Measurements from ENCODE around the gene OSBPL9.
"Not testable (repeated sequence)": the region's sequence is repeated elsewhere in the genome, so short reads cannot be mapped to it uniquely, and the experiment has no call there.

Gene OSBPL9

GRCh38 chr1:51607681-51608095 is 9.2 kb upstream of the OSBPL9 start:
- no peak for DNase-seq (ENCODE audit: low spot score)

- not testable (repeated sequence) for DNase-seq (ENCODE audit: low spot score)
Observed at GRCh38 chr1:51610104-51610503, 6.8 kb upstream of the OSBPL9 start.

- DNase-seq (ENCODE audit: low spot score) = no peak
Observed at GRCh38 chr1:51610637-51611036, 6.3 kb upstream of the OSBPL9 start.

- DNase-seq (ENCODE audit: low spot score) = peak; percentile 46
Observed at GRCh38 chr1:51612447-51612961, 4.4 kb upstream of the OSBPL9 start.

GRCh38 chr1:51615780-51616291 is 1.1 kb upstream of the OSBPL9 start:
- no peak for DNase-seq (ENCODE audit: low spot score)

DNA sequence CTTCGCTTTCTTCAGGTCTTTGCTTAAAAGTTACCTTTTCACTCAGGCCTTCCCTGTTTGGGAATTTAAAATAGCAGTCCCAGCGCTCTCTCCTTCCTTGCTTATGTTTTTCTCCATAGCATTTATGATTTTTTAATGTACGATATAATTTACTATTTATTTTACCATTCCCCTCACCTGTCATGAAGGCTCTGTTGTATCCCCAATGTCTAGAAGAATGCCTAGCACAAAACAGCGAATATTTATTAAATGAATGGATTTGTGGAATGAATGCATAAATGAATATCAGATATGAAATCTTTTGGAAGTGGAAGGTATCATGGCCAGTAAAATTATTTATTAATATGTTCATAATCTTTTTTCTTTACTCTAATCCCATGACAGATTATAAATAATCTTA is 402 bp upstream of the OSBPL9 start:
- no peak for DNase-seq (ENCODE audit: low spot score)

DNA sequence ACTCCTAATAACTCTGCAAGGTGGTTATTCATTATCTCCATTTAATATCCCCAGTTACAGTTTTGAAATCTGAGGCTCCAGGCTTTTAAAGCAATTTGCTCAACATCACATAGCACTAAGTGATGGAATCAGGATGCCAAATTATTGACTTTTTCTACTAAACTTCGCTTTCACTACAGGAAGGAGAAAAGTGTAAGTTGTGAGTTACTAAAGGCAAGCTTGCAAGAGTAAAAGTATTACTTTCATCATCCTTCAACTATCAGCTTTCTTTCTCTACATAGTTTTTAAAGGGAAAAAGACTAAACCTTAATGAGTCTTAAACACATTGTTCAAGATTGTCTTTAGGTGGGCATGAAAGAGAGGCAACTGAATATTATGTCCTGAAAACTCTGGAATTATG is 1.8 kb downstream of the OSBPL9 start:
- DNase-seq (ENCODE audit: low spot score) = no peak

GRCh38 chr1:51620470-51620869 is 3.6 kb downstream of the OSBPL9 start:
- DNase-seq (ENCODE audit: low spot score) = no peak

- DNase-seq (ENCODE audit: low spot score) = no peak
Observed at GRCh38 chr1:51621161-51621560, 4.3 kb downstream of the OSBPL9 start.

DNA sequence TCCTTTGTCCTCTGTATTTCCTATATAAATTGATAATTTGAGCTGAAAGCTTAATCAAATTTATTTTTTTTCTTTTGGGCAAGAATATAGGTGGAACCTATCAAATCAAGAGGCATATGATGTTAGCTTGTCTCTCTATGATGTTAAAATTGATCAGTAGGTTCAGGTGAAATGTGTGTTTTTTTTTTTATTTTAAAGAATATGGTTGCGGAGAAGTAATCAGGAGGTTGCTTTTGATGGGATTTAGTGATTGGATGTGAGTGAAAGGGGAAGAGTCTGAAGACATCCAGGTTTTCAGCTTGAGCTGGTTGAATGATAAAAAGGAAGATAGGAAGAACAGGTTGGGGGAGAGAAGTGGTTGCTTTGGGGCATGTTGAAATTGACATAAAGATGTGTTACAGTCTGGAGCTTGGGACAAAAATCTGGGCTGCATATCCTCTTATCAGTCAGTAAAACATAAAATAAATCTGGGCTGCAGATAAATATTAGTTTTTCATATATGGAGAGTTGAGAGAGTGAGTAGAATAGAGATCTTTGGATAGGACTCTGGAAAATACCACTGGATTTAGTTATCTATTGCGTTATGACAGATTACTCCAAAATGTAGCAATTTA is 5.1 kb downstream of the OSBPL9 start:
- no peak for DNase-seq (ENCODE audit: low spot score)

- peak; percentile 67 for DNase-seq (ENCODE audit: low spot score)
Observed at GRCh38 chr1:51622455-51622913, 5.6 kb downstream of the OSBPL9 start.

DNA sequence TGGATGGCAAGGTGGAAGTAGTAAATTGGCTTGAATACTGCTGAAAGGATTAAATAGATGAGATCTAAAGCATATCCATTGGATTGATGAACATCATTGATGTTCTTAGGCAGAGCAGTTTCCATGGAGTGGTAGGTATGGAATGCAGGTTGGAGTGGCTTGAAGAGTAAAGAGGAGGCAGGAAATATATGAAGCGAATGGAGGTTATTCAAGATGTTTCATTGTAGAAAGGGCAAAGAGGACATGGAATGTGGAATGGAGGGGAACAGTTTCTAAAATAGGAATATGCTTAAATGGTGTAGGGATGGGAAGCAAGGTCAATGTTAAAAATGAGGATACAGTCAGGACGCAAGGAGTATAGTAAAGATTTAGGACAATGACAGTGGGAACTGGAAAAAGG is 6.1 kb downstream of the OSBPL9 start:
- DNase-seq (ENCODE audit: low spot score) = no peak

- no peak for DNase-seq (ENCODE audit: low spot score)
Observed at GRCh38 chr1:51623450-51623849, 6.6 kb downstream of the OSBPL9 start.

DNA sequence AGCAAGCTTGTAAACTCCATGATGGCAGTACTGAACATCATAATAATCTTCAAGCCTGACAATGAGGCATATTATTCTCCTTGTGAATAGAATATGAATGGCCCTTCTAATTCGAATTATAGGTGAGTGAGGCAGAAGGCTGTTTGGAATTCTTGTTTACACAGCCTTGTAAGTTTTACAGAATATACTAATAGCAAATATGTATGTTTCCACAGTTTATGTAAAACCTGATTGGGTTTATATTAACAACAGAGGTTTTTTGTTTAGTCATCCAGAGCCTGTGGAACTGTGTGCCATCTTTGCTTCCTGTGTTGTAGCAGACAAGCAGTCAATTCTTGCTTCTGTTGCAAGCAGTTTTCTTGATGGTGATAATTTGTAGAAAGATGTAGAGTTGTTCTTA is 8.0 kb downstream of the OSBPL9 start:
- no peak for DNase-seq (ENCODE audit: low spot score)

DNA sequence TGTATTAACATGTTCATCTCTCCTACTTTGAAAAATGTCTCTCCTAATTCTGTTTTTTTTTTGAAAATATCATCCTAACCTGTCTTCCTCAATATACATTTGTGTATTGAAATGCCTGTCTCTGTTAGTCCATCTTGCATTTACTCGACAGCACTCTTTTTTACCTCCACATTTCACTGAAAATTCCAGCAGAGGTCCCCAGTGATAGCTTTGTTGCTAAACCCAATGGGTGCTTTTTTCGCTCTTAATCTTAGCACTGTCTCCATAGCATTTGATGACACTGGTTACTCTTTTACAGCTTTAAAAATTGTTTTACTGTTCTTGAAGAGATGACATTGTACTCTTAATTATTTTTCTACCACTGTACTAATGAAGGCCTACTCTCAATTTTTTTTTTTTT is 10.8 kb downstream of the OSBPL9 start:
- DNase-seq (ENCODE audit: low spot score) = peak; percentile 61

- DNase-seq (ENCODE audit: low spot score) = no peak
Observed at GRCh38 chr1:51628715-51629590, 12.1 kb downstream of the OSBPL9 start.

GRCh38 chr1:51629918-51630317 is 13.0 kb downstream of the OSBPL9 start:
- DNase-seq (ENCODE audit: low spot score) = no peak

DNA sequence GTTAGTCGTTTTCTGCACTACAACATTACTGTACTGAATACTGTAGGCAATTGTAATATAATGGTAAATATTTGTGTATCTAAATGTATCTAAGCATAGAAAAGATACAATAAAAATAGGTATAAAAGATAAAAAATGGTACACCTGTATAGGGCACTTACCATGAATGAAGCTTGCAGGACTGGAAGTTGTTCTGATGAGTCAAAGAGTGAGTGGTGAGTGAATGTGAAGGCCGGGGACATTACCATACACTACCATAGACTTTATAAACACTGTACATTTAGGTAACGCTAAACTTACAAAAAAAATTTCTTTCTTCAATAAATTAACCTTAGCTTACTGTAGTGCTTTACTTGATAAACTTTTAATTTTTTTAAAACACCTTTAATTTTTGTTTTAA is 13.5 kb downstream of the OSBPL9 start:
- no peak for DNase-seq (ENCODE audit: low spot score)

- no peak for DNase-seq (ENCODE audit: low spot score)
Observed at GRCh38 chr1:51630922-51631321, 14.0 kb downstream of the OSBPL9 start.

DNA sequence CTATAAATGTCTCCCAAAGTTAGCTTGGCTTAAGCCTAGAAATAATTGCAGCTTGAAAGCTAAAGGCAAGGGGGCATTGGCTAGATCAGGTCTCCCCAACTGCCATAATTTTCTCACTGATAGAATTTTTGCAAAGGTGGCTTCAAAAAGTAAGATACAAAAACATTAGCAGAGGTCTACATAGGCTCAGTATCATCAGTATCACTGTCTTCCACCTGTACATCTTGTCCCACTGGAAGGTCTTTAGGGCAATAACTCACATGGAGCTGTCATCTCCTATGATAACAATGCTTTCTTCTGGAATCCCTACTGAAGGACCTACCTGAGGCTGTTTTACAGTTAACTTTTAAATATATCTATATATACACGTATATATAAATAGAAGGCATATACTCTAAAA is 14.9 kb downstream of the OSBPL9 start:
- no peak for DNase-seq (ENCODE audit: low spot score)

- no peak for DNase-seq (ENCODE audit: low spot score)
Observed at GRCh38 chr1:51634618-51635017, 17.7 kb downstream of the OSBPL9 start.

- no peak for DNase-seq (ENCODE audit: low spot score)
Observed at GRCh38 chr1:51635615-51636014, 18.7 kb downstream of the OSBPL9 start.

GRCh38 chr1:51636191-51636590 is 19.3 kb downstream of the OSBPL9 start:
- peak; percentile 8 for DNase-seq (ENCODE audit: low spot score)
